Measurements from ENCODE around the gene CTSD. TPM values are rescaled to one million over a fixed set of nuclear protein-coding genes. Genes with fewer than 3 reads are reported as not detected.

CTSD gene
- total RNA-seq, 1 donor from 2014 or later, result 1,216 TPM

- no peak for DNase-seq (ENCODE audit: low read depth)
Observed at GRCh38 chr11:1730059-1730629, 33.6 kb downstream of the CTSD start.

GRCh38 chr11:1729692-1730011 lies 34.1 kb downstream of the CTSD start:
- DNase-seq (ENCODE audit: low read depth), result no peak

GRCh38 chr11:1728931-1729691 lies 34.6 kb downstream of the CTSD start:
- no peak for DNase-seq (ENCODE audit: low read depth)

GRCh38 chr11:1728301-1728700 lies 35.4 kb downstream of the CTSD start:
- DNase-seq (ENCODE audit: low read depth), result no peak

GRCh38 chr11:1727861-1728260 lies 35.9 kb downstream of the CTSD start:
- no peak for DNase-seq (ENCODE audit: low read depth)

GRCh38 chr11:1727096-1727690 lies 36.5 kb downstream of the CTSD start:
- no peak for DNase-seq (ENCODE audit: low read depth)

- no peak for DNase-seq (ENCODE audit: low read depth)
Observed at GRCh38 chr11:1719781-1720180, 43.9 kb downstream of the CTSD start.

GRCh38 chr11:1718326-1718725 lies 45.4 kb downstream of the CTSD start:
- DNase-seq (ENCODE audit: low read depth), result no peak

- DNase-seq (ENCODE audit: low read depth), result no peak
Observed at GRCh38 chr11:1717745-1718144, 46.0 kb downstream of the CTSD start.

- no peak for DNase-seq (ENCODE audit: low read depth)
Observed at GRCh38 chr11:1714908-1715885, 48.5 kb downstream of the CTSD start.

- no peak for DNase-seq (ENCODE audit: low read depth)
Observed at GRCh38 chr11:1708716-1709115, 55.0 kb downstream of the CTSD start.

- no peak for DNase-seq (ENCODE audit: low read depth)
Observed at GRCh38 chr11:1707751-1708150, 56.0 kb downstream of the CTSD start.

GRCh38 chr11:1706634-1707400 lies 56.9 kb downstream of the CTSD start:
- DNase-seq (ENCODE audit: low read depth), result no peak

GRCh38 chr11:1705126-1706052 lies 58.3 kb downstream of the CTSD start:
- DNase-seq (ENCODE audit: low read depth), result peak; percentile 37

- DNase-seq (ENCODE audit: low read depth), result no peak
Observed at GRCh38 chr11:1703146-1703545, 60.6 kb downstream of the CTSD start.

Other genes with a start within 250 kb of the CTSD start
- 1.9 and 9.0 TPM in 2 replicates for gene DUSP8, start 191.7 kb downstream of the CTSD start, total RNA-seq
- gene KRTAP5-1, start 178.6 kb downstream of the CTSD start, total RNA-seq, result not detected in 2 replicates
- gene KRTAP5-2, start 165.6 kb downstream of the CTSD start, total RNA-seq, result not detected in 2 replicates
- gene KRTAP5-3, start 155.5 kb downstream of the CTSD start, total RNA-seq, result not detected in 2 replicates
- gene KRTAP5-4, start 141.8 kb downstream of the CTSD start, total RNA-seq, result not detected in 2 replicates
- gene KRTAP5-5, start 134.2 kb downstream of the CTSD start, total RNA-seq, result not detected in 2 replicates
- gene KRTAP5-6, start 66.7 kb downstream of the CTSD start, total RNA-seq, result not detected in 2 replicates
- gene IFITM10, start 13.3 kb downstream of the CTSD start, total RNA-seq, result 0.80 TPM in 1 of 2 replicates, not detected in the other
- 0.05 TPM in 1 of 2 replicates, not detected in the other for gene SYT8, start 71.1 kb upstream of the CTSD start, total RNA-seq
- not detected in 2 replicates for gene TNNI2, start 75.1 kb upstream of the CTSD start, total RNA-seq
- gene LSP1, start 89.2 kb upstream of the CTSD start, total RNA-seq, result not detected in 2 replicates
- not detected in 2 replicates for gene PRR33, start 128.0 kb upstream of the CTSD start, total RNA-seq
- not detected in 2 replicates for gene TNNT3, start 155.8 kb upstream of the CTSD start, total RNA-seq
- gene MRPL23, start 183.4 kb upstream of the CTSD start, total RNA-seq, result 3.6 and 173 TPM in 2 replicates
- 0.55 TPM in 1 of 2 replicates, not detected in the other for gene H19, start 233.9 kb upstream of the CTSD start, total RNA-seq